SK-N-SH (cell line): Measurements from ENCODE around the gene CAPNS2. TPM values are rescaled to one million over a fixed set of nuclear protein-coding genes. Genes with fewer than 3 reads are reported as not detected.

ENCODE experiments used
- CTCF ChIA-PET: fragments of 300-600, 350-600 bp; formaldehyde crosslinking; extraction: SDS; loops from one replicate; lab custom pipeline; 2021; lab: Yijun Ruan, JAX
- POLR2A ChIA-PET: fragments of 350-600 bp; sonication (Branson Sonifier 250); formaldehyde crosslinking; extraction: SDS; loops from one replicate; lab custom pipeline; 2020; ENCODE audit warnings: antibody characterized with exemption, inconsistent platforms; lab: Yijun Ruan, JAX
- DNase-seq: peaks from one replicate; pipeline ENCODE4 v3.0.0; 2012
- H2AFZ ChIP-seq: fragments of 200-600 bp; sonication (generic); 2 replicates; pipeline ENCODE4 v1.8.1; 2016; ENCODE audit warnings: antibody characterized with exemption, mild to moderate bottlenecking, low read depth
- H3F3A ChIP-seq: fragments of 200-600 bp; sonication (generic); replicated peaks from 2 replicates; pipeline ENCODE3; 2016; ENCODE audit warnings: antibody characterized with exemption, mild to moderate bottlenecking; ENCODE audit not compliant: insufficient read depth
- H3K27ac ChIP-seq, 2 experiments: fragments of 200-500 bp in 1 of 2; fragments of 200-600 bp in 1 of 2; sonication (Bioruptor generic) in 1 of 2; sonication (generic), shearing (Covaris generic) in 1 of 2; 2 replicates each; pipeline versions ENCODE4 v1.5.1 to v1.6.1; 2014 to 2016; ENCODE audit warnings: low read depth in 2 of 2, inconsistent platforms in 1 of 2, low read length in 1 of 2, mild to moderate bottlenecking in 1 of 2, mixed read lengths in 1 of 2
- H3K27me3 ChIP-seq: fragments of 200-600 bp; sonication (generic), shearing (Covaris generic); 2 replicates; pipeline ENCODE4 v1.6.1; 2016; ENCODE audit warnings: mixed run types; ENCODE audit not compliant: insufficient read depth
- H3K36me3 ChIP-seq, 2 experiments: fragments of 200-500 bp in 1 of 2; fragments of 200-600 bp in 1 of 2; sonication (Bioruptor generic) in 1 of 2; sonication (generic) in 1 of 2; replicated peaks in 1 of 2; 2 replicates each; pipeline versions ENCODE3 to v1.5.1; 2014 to 2016; ENCODE audit warnings: low read length in 1 of 2, mild to moderate bottlenecking in 1 of 2; ENCODE audit not compliant: insufficient read depth in 2 of 2, control insufficient read depth in 1 of 2
- H3K4me1 ChIP-seq, 2 experiments: fragments of 200-500 bp in 1 of 2; fragments of 200-600 bp in 1 of 2; sonication (Bioruptor generic) in 1 of 2; sonication (generic), shearing (Covaris generic) in 1 of 2; 2 replicates each; pipeline versions ENCODE4 v1.5.1 to v1.6.1; 2014 to 2016; ENCODE audit warnings: low read depth in 1 of 2, low read length in 1 of 2, mixed run types in 1 of 2; ENCODE audit not compliant: insufficient read depth in 2 of 2, control insufficient read depth in 1 of 2
- H3K4me2 ChIP-seq: fragments of 200-600 bp; sonication (generic), shearing (Covaris generic); 2 replicates; pipeline ENCODE4 v1.6.1; 2017; ENCODE audit warnings: mixed run types
- H3K4me3 ChIP-seq, 2 experiments: fragments of 200-500 bp in 1 of 2; fragments of 200-600 bp in 1 of 2; sonication (Bioruptor generic) in 1 of 2; sonication (generic), shearing (Covaris generic) in 1 of 2; 2 replicates each; pipeline versions ENCODE4 v1.5.1 to v1.8.1; 2014 to 2016; ENCODE audit warnings: low read depth in 2 of 2, inconsistent platforms in 1 of 2, low read length in 1 of 2, mild to moderate bottlenecking in 1 of 2, mixed read lengths in 1 of 2, moderate library complexity in 1 of 2
- H3K79me2 ChIP-seq: fragments of 200-600 bp; sonication (generic); 2 replicates; pipeline ENCODE4 v1.8.1; 2017; ENCODE audit warnings: mild to moderate bottlenecking; ENCODE audit not compliant: insufficient read depth
- H3K9ac ChIP-seq: fragments of 200-600 bp; sonication (generic); 2 replicates; pipeline ENCODE4 v1.6.1; 2017; ENCODE audit warnings: mixed run types
- H3K9me2 ChIP-seq: fragments of 200-600 bp; sonication (generic); 2 replicates; pipeline ENCODE4 v1.6.1; 2017; ENCODE audit warnings: mixed run types
- H3K9me3 ChIP-seq: fragments of 200-600 bp; sonication (generic); 2 replicates; pipeline ENCODE4 v1.6.1; 2017; ENCODE audit warnings: mixed run types, mild to moderate bottlenecking, moderate library complexity
- H4K20me1 ChIP-seq: fragments of 200-600 bp; sonication (generic); 2 replicates; pipeline ENCODE4 v1.6.1; 2017; ENCODE audit warnings: mild to moderate bottlenecking, mixed run types; ENCODE audit not compliant: insufficient read depth
- CTCF ChIP-seq: fragments of 200-600 bp; sonication (generic); IDR thresholded peaks from 2 replicates; pipeline ENCODE4 v1.6.1; 2017; ENCODE audit warnings: antibody characterized with exemption, mild to moderate bottlenecking, moderate library complexity
- IRF3 ChIP-seq: fragments of 150-350 bp; IDR thresholded peaks from 2 replicates; pipeline ENCODE4 v1.6.1; 2016; ENCODE audit warnings: mild to moderate bottlenecking, low read depth, low read length
- NRF1 ChIP-seq: IDR thresholded peaks from 2 replicates; pipeline ENCODE4 v1.6.1; 2012; ENCODE audit warnings: low read depth, mild to moderate bottlenecking, low read length
- POLR2AphosphoS5 ChIP-seq: IDR thresholded peaks from 2 replicates; pipeline ENCODE4 v1.6.1; 2012; ENCODE audit warnings: low read depth, low read length
- WGBS: methylation state at CpG from one replicate; pipeline ENCODE4 v1.1.6; 2017; ENCODE audit warnings: low lambda C conversion rate; 5-methylcytosine and 5-hydroxymethylcytosine counted together
- polyA plus RNA-seq, 3 experiments: library from polyadenylated mRNA; depleted of rRNA; stranded (reverse); fragments of >200 nt; gene quantifications; 2 replicates each; pipeline ENCODE4 v1.2.3, GENCODE V29; 2012
- TF ChIP-seq, protein P1 (sequence below): IDR thresholded peaks from 2 replicates; pipeline ENCODE4 v1.6.1; 2012; ENCODE audit warnings: mild to moderate bottlenecking, low read depth, low read length, moderate library complexity

Gene CAPNS2
- 0.13 and 0.24 TPM in 2 replicates for polyA plus RNA-seq (2012; rRNA removed)
- polyA plus RNA-seq (2012; cell fraction: cytosol; rRNA removed): 0.07 and 0.10 TPM in 2 replicates
- 0.66 and 1.0 TPM in 2 replicates for polyA plus RNA-seq (2012; cell fraction: nucleus; rRNA removed)

- no peak for TF ChIP-seq CTCF
- TF ChIP-seq NRF1: no peak
- TF ChIP-seq POLR2AphosphoS5: no peak
- Histone ChIP-seq H3K4me1 (peaks cover 4 to 15% of the 10 kb centered on the region in 2 experiments; a peak in 2 of 4 replicates), H3K27ac (no peak within 1 kb of the TSS; a peak in 1 of 4 replicates), H3K9me3 (no peaks in the 10 kb centered on the region), H3K4me2 (no peak within 1 kb of the TSS), H2AFZ (no peak within 1 kb of the TSS), H3K27me3 (no peaks in the 10 kb centered on the region), H3F3A (peaks cover 8% of the 10 kb centered on the region), H3K9me2 (no peaks in the 10 kb centered on the region; the same call in 1 of the 2 replicates), H3K9ac (no peak within 1 kb of the TSS), H3K4me3 (no peak within 1 kb of the TSS), H3K79me2 (no peaks in the 10 kb centered on the region), H3K36me3 (peaks cover 38 to 61% of the 10 kb centered on the region in 2 experiments), H4K20me1 (no peaks in the 10 kb centered on the region)
- POLR2A ChIA-PET: no interaction called here
- WGBS: 89% methylated on average over 9 of the region's 9 CpGs
- CTCF ChIA-PET: no interaction called here
- no peak for DNase-seq
Measured at GRCh38 chr16:55566432-55567175, at the start of gene CAPNS2. CAPNS2 (plus strand) TSS chr16:55566684; CDS start chr16:55566757, 73 bp downstream.

DNA sequence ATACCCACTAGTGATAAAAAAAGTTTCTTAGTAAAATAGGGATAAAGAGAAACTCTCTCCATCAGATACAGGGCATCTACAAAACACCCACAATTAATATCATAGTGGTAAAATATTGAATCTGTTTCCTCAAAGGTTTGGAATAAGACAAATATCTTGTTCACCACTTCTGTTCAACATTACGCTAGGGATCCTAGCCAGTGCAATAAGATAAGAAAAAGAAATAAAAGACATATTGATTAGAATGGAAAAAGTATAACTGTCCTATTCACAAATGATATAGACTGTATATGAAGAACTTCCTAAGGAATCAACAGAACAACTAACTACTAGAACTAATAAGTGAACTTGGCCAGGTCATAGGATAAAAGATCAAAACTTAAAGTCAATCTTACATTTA lies 44.7 kb upstream of the CAPNS2 start:
- Histone ChIP-seq H3K27ac (no peak overlapping the region), H3K79me2 (peaks cover 21% of the 10 kb centered on the region), H3K9me3 (peaks cover 16% of the 10 kb centered on the region), H3K4me3 (no peak overlapping the region), H3F3A (peaks cover 42% of the 10 kb centered on the region)
- TF ChIP-seq, protein P1, sequence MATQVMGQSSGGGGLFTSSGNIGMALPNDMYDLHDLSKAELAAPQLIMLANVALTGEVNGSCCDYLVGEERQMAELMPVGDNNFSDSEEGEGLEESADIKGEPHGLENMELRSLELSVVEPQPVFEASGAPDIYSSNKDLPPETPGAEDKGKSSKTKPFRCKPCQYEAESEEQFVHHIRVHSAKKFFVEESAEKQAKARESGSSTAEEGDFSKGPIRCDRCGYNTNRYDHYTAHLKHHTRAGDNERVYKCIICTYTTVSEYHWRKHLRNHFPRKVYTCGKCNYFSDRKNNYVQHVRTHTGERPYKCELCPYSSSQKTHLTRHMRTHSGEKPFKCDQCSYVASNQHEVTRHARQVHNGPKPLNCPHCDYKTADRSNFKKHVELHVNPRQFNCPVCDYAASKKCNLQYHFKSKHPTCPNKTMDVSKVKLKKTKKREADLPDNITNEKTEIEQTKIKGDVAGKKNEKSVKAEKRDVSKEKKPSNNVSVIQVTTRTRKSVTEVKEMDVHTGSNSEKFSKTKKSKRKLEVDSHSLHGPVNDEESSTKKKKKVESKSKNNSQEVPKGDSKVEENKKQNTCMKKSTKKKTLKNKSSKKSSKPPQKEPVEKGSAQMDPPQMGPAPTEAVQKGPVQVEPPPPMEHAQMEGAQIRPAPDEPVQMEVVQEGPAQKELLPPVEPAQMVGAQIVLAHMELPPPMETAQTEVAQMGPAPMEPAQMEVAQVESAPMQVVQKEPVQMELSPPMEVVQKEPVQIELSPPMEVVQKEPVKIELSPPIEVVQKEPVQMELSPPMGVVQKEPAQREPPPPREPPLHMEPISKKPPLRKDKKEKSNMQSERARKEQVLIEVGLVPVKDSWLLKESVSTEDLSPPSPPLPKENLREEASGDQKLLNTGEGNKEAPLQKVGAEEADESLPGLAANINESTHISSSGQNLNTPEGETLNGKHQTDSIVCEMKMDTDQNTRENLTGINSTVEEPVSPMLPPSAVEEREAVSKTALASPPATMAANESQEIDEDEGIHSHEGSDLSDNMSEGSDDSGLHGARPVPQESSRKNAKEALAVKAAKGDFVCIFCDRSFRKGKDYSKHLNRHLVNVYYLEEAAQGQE: no peak
- TF ChIP-seq IRF3: no peak
- TF ChIP-seq, all 33 proteins: peak for 0
- Histone ChIP-seq H3K9ac (no peak overlapping the region), H3K27me3 (no peaks in the 10 kb centered on the region), H3K36me3 (peaks cover 18 to 38% of the 10 kb centered on the region in 2 experiments), H2AFZ (no peak overlapping the region), H3K9me2 (no peaks in the 10 kb centered on the region), H3K4me2 (no peak overlapping the region), H4K20me1 (no peaks in the 10 kb centered on the region), H3K4me1 (no peaks in the 10 kb centered on the region)
- ChIA-PET CTCF (interaction anchor here (1.2 to 2.4 kb wide), 3 partner anchors 17 to 57 kb away, joined by 4 to 7 read pairs (median 4); no protein-coding TSS in a partner anchor), POLR2A (no interaction called here)
- no peak for DNase-seq
- WGBS: 2% methylated on average over 1 of the region's 1 CpG
